Gastrocnemius medialis (tissue), 4 donors: Measurements from ENCODE around the gene PPP3R2. TPM values are rescaled to one million over a fixed set of nuclear protein-coding genes. Genes with fewer than 3 reads are reported as not detected.

Experiments used
- ATAC-seq, 2 donors: fragments of 150-250 bp; one replicate each; pipeline ENCODE4 v1.9.1; 2016
- DNase-seq, 2 donors: peaks; one replicate each; pipeline ENCODE4 v3.0.0-alpha.2; 2019
- H3K27ac ChIP-seq, 4 donors: fragments of 200-600 bp; sonication (generic); 1 replicate in 1 of 4; 2 replicates in 3 of 4; pipeline ENCODE4 v1.5.1; 2016 to 2018; ENCODE audit warnings: mild to moderate bottlenecking in 2 of 4, moderate library complexity in 1 of 4
- H3K27me3 ChIP-seq, 3 donors: fragments of 200-600 bp; sonication (generic) in 2 of 3; 1 replicate in 1 of 3; 2 replicates in 2 of 3; pipeline versions ENCODE4 v1.5.1 to v1.6.0; 2016 to 2019; ENCODE audit warnings: mild to moderate bottlenecking in 1 of 3, moderate library complexity in 1 of 3
- H3K36me3 ChIP-seq, 2 donors: fragments of 200-600 bp; sonication (generic) in 1 of 2; one replicate each; pipeline ENCODE4 v1.5.1; 2017 to 2018
- H3K4me1 ChIP-seq, 2 donors: fragments of 200-600 bp; sonication (generic) in 1 of 2; one replicate each; pipeline ENCODE4 v1.5.1; 2016 to 2017; ENCODE audit warnings: mild to moderate bottlenecking in 2 of 2
- H3K4me3 ChIP-seq, 4 donors: fragments of 200-600 bp; sonication (generic) in 3 of 4; 1 replicate in 1 of 4; 2 replicates in 3 of 4; pipeline ENCODE4 v1.5.1; 2016 to 2019; ENCODE audit warnings: mild to moderate bottlenecking in 2 of 4
- H3K9me3 ChIP-seq, 3 donors: fragments of 200-600 bp; sonication (generic) in 2 of 3; 1 replicate in 1 of 3; 2 replicates in 2 of 3; pipeline ENCODE4 v1.5.1; 2016 to 2019
- POLR2A ChIP-seq, 2 donors: fragments of 450-650 bp; IDR thresholded peaks; one replicate each; pipeline ENCODE4 v1.6.1; 2017; ENCODE audit warnings: antibody characterized with exemption in 2 of 2, mild to moderate bottlenecking in 2 of 2, moderate library complexity in 2 of 2
- in situ Hi-C, 4 donors: fragments of 200-750 bp; cut with MboI; loops; one replicate each; pipeline versions ENCODE4 v1.15.0 to v1.8.0; 2017; ENCODE audit warnings: low sequenced_read_pairs in 4 of 4
- intact Hi-C: fragments of 100-400 bp; cut with DNase I; formaldehyde crosslinking; loops from one replicate; pipeline ENCODE4 v1.15.1; 2023; ENCODE audit warnings: low total_unique reads
- total RNA-seq, 4 donors: library from RNA; depleted of rRNA; stranded (reverse); fragments of >200 nt; gene quantifications; one replicate each; pipeline versions ENCODE4 v1.1.0 to v1.2.3, GENCODE V29; 2016
- TF ChIP-seq, protein P1 (sequence below), 5 experiments: fragments of 450-650 bp in 3 of 5; fragments of 200-600 bp in 2 of 5; sonication (generic) in 2 of 5; IDR thresholded peaks in 4 of 5; conservative IDR thresholded peaks in 1 of 5; 1 replicate in 4 of 5; 2 replicates in 1 of 5; pipeline ENCODE4 v1.5.1; 2016 to 2019; ENCODE audit warnings: antibody characterized with exemption in 5 of 5, mild to moderate bottlenecking in 3 of 5, moderate library complexity in 3 of 5

The PPP3R2 gene
- total RNA-seq, 4 donors from 2014 or later = not detected

GRCh38 chr9:101569741-101570501 is 24.8 kb downstream of the PPP3R2 start:
- TF ChIP-seq, protein P1, sequence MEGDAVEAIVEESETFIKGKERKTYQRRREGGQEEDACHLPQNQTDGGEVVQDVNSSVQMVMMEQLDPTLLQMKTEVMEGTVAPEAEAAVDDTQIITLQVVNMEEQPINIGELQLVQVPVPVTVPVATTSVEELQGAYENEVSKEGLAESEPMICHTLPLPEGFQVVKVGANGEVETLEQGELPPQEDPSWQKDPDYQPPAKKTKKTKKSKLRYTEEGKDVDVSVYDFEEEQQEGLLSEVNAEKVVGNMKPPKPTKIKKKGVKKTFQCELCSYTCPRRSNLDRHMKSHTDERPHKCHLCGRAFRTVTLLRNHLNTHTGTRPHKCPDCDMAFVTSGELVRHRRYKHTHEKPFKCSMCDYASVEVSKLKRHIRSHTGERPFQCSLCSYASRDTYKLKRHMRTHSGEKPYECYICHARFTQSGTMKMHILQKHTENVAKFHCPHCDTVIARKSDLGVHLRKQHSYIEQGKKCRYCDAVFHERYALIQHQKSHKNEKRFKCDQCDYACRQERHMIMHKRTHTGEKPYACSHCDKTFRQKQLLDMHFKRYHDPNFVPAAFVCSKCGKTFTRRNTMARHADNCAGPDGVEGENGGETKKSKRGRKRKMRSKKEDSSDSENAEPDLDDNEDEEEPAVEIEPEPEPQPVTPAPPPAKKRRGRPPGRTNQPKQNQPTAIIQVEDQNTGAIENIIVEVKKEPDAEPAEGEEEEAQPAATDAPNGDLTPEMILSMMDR (IDR thresholded peaks at IDR 0.05 in 4 of 5, conservative IDR thresholded peaks at IDR 0.05 in 1 of 5) = no peak
- TF ChIP-seq POLR2A (IDR thresholded peaks at IDR 0.05) = no peak
- DNase-seq (no peak), ATAC-seq (no peak)
- intact Hi-C loops (no loop called here), in situ Hi-C loops (no loop called here)
- Histone ChIP-seq H3K27me3 (no peaks in the 10 kb centered on the region), H3K27ac (no peak overlapping the region), H3K4me3 (no peak overlapping the region), H3K36me3 (peaks cover 0 to 31% of the 10 kb centered on the region in 2 donors), H3K4me1 (no peaks in the 10 kb centered on the region), H3K9me3 (no peaks in the 10 kb centered on the region)

DNA sequence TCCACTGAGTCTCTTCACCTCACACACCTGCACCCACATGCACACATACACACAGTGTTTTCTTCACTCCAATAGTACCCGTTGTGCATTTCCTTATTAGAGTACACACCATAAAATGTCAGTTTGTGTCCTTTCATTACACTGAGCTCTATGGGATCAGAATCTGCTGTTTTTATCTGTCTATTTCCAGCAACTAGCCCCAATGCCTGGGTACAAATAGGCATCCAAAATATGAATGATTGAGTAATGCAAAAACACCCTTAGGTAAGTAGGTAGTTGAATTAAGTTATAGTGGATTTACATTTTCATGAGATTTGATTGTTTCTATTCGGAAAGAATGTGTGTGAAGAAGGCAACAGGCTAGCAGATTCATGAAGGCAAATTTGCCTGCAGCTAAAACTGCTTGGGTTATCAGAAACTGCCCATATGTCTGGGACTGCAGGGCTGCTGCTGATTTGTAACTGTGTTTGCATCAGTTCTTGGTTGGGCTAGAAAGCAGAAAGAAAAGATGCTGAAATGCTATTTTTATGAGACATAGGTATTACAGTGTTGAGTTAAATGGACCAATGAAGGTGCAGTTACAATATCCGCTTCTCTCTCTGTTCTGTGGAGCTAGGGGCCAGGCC is 26.9 kb downstream of the PPP3R2 start:
- H3K27ac ChIP-seq = no peak overlapping the region
- H3K36me3 ChIP-seq = peaks cover 0 to 50% of the 10 kb centered on the region in 2 donors
- DNase-seq (no peak), ATAC-seq (no peak)
- H3K27me3 ChIP-seq = no peaks in the 10 kb centered on the region
- TF ChIP-seq POLR2A (IDR thresholded peaks at IDR 0.05) = no peak
- TF ChIP-seq, protein P1 (IDR thresholded peaks at IDR 0.05 in 4 of 5, conservative IDR thresholded peaks at IDR 0.05 in 1 of 5) = peak in 1 of 5 experiments; percentile 1
- intact Hi-C loops = no loop called here
- H3K4me1 ChIP-seq = no peaks in the 10 kb centered on the region
- in situ Hi-C loops = no loop called here
- no peaks in the 10 kb centered on the region for H3K9me3 ChIP-seq
- no peak overlapping the region for H3K4me3 ChIP-seq

- H3K4me3 ChIP-seq = no peak overlapping the region
- TF ChIP-seq, protein P1 (IDR thresholded peaks at IDR 0.05 in 4 of 5, conservative IDR thresholded peaks at IDR 0.05 in 1 of 5) = peak in 1 of 5 experiments; percentile 4
- TF ChIP-seq POLR2A (IDR thresholded peaks at IDR 0.05) = no peak
- intact Hi-C loops (no loop called here), in situ Hi-C loops (no loop called here)
- no peak overlapping the region for H3K27ac ChIP-seq
- ATAC-seq (no peak), DNase-seq (no peak)
- peaks cover 0 to 57% of the 10 kb centered on the region in 2 donors for H3K36me3 ChIP-seq
- no peaks in the 10 kb centered on the region for H3K4me1 ChIP-seq
- H3K9me3 ChIP-seq = no peaks in the 10 kb centered on the region
- no peaks in the 10 kb centered on the region for H3K27me3 ChIP-seq
These were observed 27.7 kb downstream of the PPP3R2 start for GRCh38 chr9:101566904-101567724.

DNA sequence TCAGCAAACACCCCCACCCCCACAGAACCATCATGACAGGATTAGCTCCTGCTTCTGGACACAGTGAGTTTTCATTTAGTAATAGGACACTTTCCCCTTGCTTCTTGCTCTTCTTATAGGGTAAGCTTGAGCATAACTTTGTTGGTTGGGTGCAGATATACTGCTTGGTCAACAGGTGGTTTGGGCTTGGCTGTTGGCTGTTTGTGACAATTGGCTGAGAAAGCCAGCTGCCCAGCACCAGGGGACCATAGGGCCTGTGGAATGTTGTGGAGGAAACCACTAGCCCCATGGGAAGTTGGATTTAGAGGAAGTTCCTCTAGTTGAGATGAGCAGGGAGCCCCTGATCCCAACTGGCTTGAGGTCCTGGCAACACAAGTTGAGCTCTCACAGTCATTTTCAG is 30.5 kb downstream of the PPP3R2 start:
- in situ Hi-C loops = no loop called here
- no peak for ATAC-seq
- H3K4me1 ChIP-seq = no peaks in the 10 kb centered on the region

More for the DNA sequence above, 30.5 kb downstream of the PPP3R2 start:
- no peak for TF ChIP-seq POLR2A (IDR thresholded peaks at IDR 0.05)
- TF ChIP-seq, protein P1 (IDR thresholded peaks at IDR 0.05 in 4 of 5, conservative IDR thresholded peaks at IDR 0.05 in 1 of 5) = no peak
- H3K9me3 ChIP-seq = no peaks in the 10 kb centered on the region
- H3K27me3 ChIP-seq = no peaks in the 10 kb centered on the region
- H3K36me3 ChIP-seq = peaks cover 0 to 72% of the 10 kb centered on the region in 2 donors
- H3K4me3 ChIP-seq = no peak overlapping the region
- no peak overlapping the region for H3K27ac ChIP-seq
- intact Hi-C loops = no loop called here
- DNase-seq = no peak
